ENCODE data around the gene FAR2.
"Not testable (repeated sequence)": the region's sequence is repeated elsewhere in the genome, so short reads cannot be mapped to it uniquely, and the experiment has no call there.

Gene FAR2

DNA sequence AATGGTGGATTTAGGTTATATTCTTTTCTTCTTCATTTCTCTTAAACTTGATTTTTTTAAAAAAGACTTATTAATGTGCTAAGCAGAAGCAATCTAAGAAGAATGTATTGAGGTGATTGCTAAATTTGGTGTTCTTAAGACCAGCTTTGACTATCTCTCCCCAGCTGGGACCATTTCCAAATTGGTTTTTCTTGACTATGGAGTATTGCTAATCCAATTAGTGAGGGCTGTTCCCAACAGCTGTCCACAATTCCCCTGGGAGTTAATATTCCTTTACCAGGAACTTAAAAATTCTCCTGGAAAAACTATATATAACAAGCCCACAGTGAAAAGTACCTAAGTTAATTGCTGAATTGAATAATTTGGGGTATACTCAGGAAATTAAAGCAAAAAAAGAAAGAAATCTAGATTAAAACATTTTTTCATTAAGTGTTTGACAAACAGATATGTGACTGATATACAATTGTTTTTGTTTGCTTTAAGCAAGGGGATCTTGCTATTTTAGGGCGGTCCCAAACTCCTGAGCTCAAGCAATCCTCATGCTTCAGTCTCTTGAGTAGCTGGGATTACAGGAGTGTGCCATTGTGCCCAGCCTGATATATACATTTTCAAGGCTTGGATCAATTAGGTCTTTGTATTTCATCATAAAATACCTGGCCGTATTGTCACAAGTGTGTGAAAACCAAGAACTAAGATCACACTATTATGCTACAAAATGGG, 105.0 kb downstream of the FAR2 start:
- no peak overlapping the region for H3K4me3 ChIP-seq (ENCODE audit: low read depth, low read length)
- no peak for DNase-seq (ENCODE audit: low read depth, low spot score)
- POLR2A ChIA-PET = no interaction called here
- TF ChIP-seq, protein P1, sequence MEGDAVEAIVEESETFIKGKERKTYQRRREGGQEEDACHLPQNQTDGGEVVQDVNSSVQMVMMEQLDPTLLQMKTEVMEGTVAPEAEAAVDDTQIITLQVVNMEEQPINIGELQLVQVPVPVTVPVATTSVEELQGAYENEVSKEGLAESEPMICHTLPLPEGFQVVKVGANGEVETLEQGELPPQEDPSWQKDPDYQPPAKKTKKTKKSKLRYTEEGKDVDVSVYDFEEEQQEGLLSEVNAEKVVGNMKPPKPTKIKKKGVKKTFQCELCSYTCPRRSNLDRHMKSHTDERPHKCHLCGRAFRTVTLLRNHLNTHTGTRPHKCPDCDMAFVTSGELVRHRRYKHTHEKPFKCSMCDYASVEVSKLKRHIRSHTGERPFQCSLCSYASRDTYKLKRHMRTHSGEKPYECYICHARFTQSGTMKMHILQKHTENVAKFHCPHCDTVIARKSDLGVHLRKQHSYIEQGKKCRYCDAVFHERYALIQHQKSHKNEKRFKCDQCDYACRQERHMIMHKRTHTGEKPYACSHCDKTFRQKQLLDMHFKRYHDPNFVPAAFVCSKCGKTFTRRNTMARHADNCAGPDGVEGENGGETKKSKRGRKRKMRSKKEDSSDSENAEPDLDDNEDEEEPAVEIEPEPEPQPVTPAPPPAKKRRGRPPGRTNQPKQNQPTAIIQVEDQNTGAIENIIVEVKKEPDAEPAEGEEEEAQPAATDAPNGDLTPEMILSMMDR (IDR thresholded peaks at IDR 0.05; ENCODE audit: insufficient read depth, low read length, missing control alignments) = no peak
- CTCF ChIA-PET = no interaction called here

DNA sequence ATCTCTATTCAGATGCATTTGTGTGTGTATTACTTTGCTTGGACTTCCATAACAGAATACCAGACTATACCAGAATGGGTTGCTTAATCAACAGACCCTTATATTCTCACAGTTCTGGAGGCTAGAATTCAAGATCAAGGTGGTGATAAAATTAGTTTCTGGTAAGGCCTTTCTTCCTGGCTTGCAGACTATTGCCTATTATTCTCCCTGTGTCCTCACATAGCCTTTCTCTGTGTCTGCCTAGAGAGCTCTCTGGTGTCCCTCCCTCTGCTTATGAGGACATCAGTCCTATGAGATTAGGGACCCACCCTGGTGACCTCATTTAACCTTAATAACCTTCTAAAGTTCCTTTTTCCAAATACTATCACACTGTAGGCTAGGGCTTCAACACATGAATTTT, 106.0 kb downstream of the FAR2 start:
- POLR2A ChIA-PET = no interaction called here

DNA sequence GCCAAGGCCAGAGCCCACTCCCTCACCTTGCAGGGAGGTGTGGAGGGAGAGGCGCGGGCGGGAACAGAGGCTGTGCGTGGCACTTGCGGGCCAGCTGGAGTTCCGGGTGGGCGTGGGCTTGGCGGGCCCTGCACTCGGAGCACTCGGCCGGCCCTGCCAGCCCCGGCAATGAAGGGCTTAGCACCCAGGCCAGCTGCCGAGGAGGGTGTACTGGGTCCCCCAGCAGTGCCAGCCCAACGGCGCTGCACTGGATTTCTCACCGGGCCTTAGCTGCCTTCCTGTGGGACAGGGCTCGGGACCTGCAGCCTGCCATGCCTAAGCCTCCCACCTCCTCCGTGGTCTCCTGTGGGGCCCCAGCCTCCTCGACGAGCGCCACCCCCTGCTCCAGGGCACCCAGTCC, 107.5 kb downstream of the FAR2 start:
- no peak overlapping the region for H3K4me3 ChIP-seq (ENCODE audit: low read depth, low read length)
- TF ChIP-seq, protein P1 (IDR thresholded peaks at IDR 0.05; ENCODE audit: insufficient read depth, low read length, missing control alignments) = no peak
- DNase-seq (ENCODE audit: low read depth, low spot score) = no peak
- ChIA-PET CTCF (no interaction called here), POLR2A (no interaction called here)

More for the DNA sequence above, 106.0 kb downstream of the FAR2 start:
- no peak overlapping the region for H3K4me3 ChIP-seq (ENCODE audit: low read depth, low read length)
- no peak for DNase-seq (ENCODE audit: low read depth, low spot score)
- TF ChIP-seq, protein P1 (IDR thresholded peaks at IDR 0.05; ENCODE audit: insufficient read depth, low read length, missing control alignments) = no peak
- CTCF ChIA-PET = no interaction called here

DNA sequence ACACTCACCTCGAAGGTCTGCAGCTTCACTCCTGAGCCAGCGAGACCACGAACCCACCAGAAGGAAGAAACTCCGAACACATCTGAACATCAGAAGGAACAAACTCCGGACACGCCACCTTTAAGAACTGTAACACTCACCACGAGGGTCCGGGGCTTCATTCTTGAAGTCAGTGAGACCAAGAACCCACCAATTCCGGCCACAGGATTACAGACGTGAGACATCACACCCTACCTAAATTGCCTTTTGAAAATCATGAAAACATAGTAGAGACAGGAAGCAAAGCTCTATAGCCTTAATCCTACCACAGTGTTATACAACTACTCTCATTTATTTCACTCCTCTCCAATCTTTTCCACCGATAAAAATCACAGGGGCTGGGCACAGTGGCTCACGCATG, 108.6 kb downstream of the FAR2 start:
- H3K4me3 ChIP-seq (ENCODE audit: low read depth, low read length); CTCF ChIA-PET; POLR2A ChIA-PET; DNase-seq (ENCODE audit: low read depth, low spot score): not testable (repeated sequence)

DNA sequence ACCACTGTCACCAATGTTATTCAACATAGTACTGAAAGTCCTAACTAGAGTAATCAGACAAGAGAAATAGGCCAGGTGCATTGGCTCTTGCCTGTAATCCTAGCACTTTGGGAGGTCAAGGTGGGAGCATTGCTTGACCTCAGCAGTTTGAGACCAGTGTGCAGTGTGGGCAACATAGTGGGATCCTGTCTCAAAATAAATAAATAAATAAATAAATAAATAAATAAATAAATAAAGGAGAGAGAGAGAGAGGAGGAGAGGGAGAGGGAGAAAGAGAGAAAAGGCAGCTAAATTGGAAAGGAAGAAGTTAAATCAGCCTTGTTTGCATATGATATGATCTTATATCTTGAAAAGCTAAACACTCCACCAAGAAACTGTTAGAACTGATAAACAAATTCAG, 115.3 kb downstream of the FAR2 start:
- H3K4me3 ChIP-seq (ENCODE audit: low read depth, low read length) = no peak overlapping the region
- CTCF ChIA-PET = interaction anchor here (0.8 to 1.6 kb wide), 3 partner anchors 8 to 175 kb away, joined by 3 to 4 read pairs (median 3); no protein-coding TSS in a partner anchor
- POLR2A ChIA-PET = no interaction called here
- DNase-seq (ENCODE audit: low read depth, low spot score) = no peak
- TF ChIP-seq, protein P1 (IDR thresholded peaks at IDR 0.05; ENCODE audit: insufficient read depth, low read length, missing control alignments) = no peak

DNA sequence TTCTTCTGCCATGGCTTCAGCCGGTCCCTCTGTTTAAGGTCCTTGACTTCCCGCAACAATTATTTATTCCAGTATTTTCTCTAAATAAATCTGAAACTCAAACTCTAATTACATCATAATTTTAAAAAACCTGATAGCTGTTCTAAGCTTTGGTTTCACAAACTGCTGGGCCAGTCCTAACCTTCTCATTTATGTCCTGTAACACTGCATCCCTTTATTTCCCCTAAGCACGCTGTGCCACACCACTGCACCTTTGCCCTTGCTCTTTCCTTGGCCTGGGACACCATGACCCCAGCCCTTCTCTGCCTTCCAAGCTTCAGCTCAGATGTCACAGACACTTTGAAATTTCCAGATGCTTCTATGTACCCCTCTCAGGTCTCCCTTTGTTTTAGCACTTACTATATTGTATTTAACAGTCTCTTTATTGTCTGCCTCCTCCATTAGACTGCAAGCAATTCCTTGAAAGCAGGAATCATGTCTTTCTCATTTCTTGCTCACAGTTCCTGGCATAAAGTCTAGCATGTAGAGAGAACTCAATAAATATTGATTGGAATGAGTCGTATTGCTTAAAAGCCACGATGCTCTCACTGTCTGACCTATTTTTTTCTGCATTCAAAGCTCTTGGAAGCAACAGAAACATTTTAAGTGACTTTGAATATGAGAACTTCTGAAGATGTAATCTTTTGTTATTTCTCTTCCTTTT, 120.8 kb downstream of the FAR2 start:
- ChIA-PET POLR2A (no interaction called here), CTCF (interaction anchor here (0.9 kb wide), 1 partner anchor 39 kb away, joined by 3 read pairs; no protein-coding TSS in a partner anchor)
- no peak overlapping the region for H3K4me3 ChIP-seq (ENCODE audit: low read depth, low read length)
- TF ChIP-seq, protein P1 (IDR thresholded peaks at IDR 0.05; ENCODE audit: insufficient read depth, low read length, missing control alignments) = no peak
- DNase-seq (ENCODE audit: low read depth, low spot score) = no peak
